ENCODE data around the gene FXYD2. TPM values are rescaled to one million over a fixed set of nuclear protein-coding genes. Genes with fewer than 3 reads are reported as not detected.

FXYD2 gene
- total and polyA plus RNA-seq, 2 of the 13 experiments (the other 11 are each of a cell fraction or from before 2014, with no cell fraction given) = 45.9 to 106 TPM

- H2AFZ ChIP-seq (ENCODE audit: low read length) = no peak overlapping the region
- 11% methylated on average over 12 of the region's 17 CpGs for WGBS (ENCODE audit: low lambda C conversion rate)
- FAIRE-seq (no peak), DNase-seq (ENCODE audit: low spot score) (no peak), ATAC-seq (no peak)
- peaks cover 7 to 73% of the 10 kb centered on the region in 2 experiments; a peak in 4 of 5 replicates for H3K27me3 ChIP-seq (ENCODE audit: control insufficient read depth in 1 of 2, insufficient read depth in 2 of 2, low read length in 2 of 2)
- H3K27ac ChIP-seq (ENCODE audit: extremely low read length, insufficient read depth, low read length) = no peak overlapping the region
- no peaks in the 10 kb centered on the region for H3K9me3 ChIP-seq (ENCODE audit: low read length)
- POLR2A ChIA-PET = no interaction called here
- intact Hi-C loops (cut with micrococcal nuclease; ENCODE audit: unreplicated experiment) = no loop called here
- CTCF ChIA-PET (ENCODE audit: low intra/inter-chr PET ratio, low total read pairs) = no interaction called here
- no peak overlapping the region for H3K4me2 ChIP-seq (ENCODE audit: low read depth, low read length)
- no peaks in the 10 kb centered on the region for H4K20me1 ChIP-seq (ENCODE audit: insufficient read depth, low read length)
- no peaks in the 10 kb centered on the region for H3K4me1 ChIP-seq (ENCODE audit: insufficient read depth, low read length)
- in situ Hi-C loops (cut with HindIII; ENCODE audit: extremely low pct_ligation_motif_present, low pct_unique_long_range_greater_than_20kb) = no loop called here
- H3K79me2 ChIP-seq (ENCODE audit: insufficient read depth, low read length) = no peaks in the 10 kb centered on the region
- no peak overlapping the region for H3K4me3 ChIP-seq (replicated peaks in 1 of 3; ENCODE audit: insufficient read depth in 1 of 3, low read depth in 2 of 3, low read length in 3 of 3)
- no peaks in the 10 kb centered on the region for H3K36me3 ChIP-seq (replicated peaks in 1 of 2; ENCODE audit: control insufficient read depth in 1 of 2, insufficient read depth in 2 of 2, low read length in 2 of 2)
- no TSS peak for BruUV-seq (replicated peaks)
- TF ChIP-seq FOXP1 (IDR thresholded peaks at IDR 0.05) = no peak
- no peak for TF ChIP-seq FOXP1 (CRISPR knock-in tag; IDR thresholded peaks at IDR 0.05)
- no peak for TF ChIP-seq CREB3 (CRISPR knock-in tag; IDR thresholded peaks at IDR 0.05)
- TF ChIP-seq RBFOX2 (IDR thresholded peaks at IDR 0.05; ENCODE audit: low read depth, low read length) = no peak
- no peak for TF ChIP-seq IRF1 (CRISPR knock-in tag; IDR thresholded peaks at IDR 0.05; ENCODE audit: low read depth)
- no peak for TF ChIP-seq ZBTB1 (CRISPR knock-in tag; IDR thresholded peaks at IDR 0.05; ENCODE audit: borderline replicate concordance)
- TF ChIP-seq TBL1XR1 (IDR thresholded peaks at IDR 0.05; ENCODE audit: borderline replicate concordance, low read length, partially characterized antibody) = no peak
- no peak for TF ChIP-seq ZBTB37 (CRISPR knock-in tag; IDR thresholded peaks at IDR 0.05)
- H3K9ac ChIP-seq (ENCODE audit: insufficient read depth, low read depth, low read length) = no peak overlapping the region
Measured at GRCh38 chr11:117868815-117869561, 44.4 kb upstream of the FXYD2 start.

Data from HepG2 (cell line).